Epidermal melanocyte (primary cell): ENCODE measurements around the gene ZNF496.
"Not testable (repeated sequence)": the region's sequence is repeated elsewhere in the genome, so short reads cannot be mapped to it uniquely, and the experiment has no call there.

ENCODE experiments used
- DNase-seq: peaks from one replicate; pipeline ENCODE4 v3.0.0; 2011; ENCODE audit warnings: low spot score; ENCODE audit not compliant: insufficient read length

Gene ZNF496

GRCh38 chr1:247293047-247293446 is 38.6 kb downstream of the ZNF496 start:
- no peak for DNase-seq

GRCh38 chr1:247291833-247292561 is 39.7 kb downstream of the ZNF496 start:
- no peak for DNase-seq

GRCh38 chr1:247291161-247291560 is 40.5 kb downstream of the ZNF496 start:
- DNase-seq = no peak

GRCh38 chr1:247290576-247290975 is 41.1 kb downstream of the ZNF496 start:
- no peak for DNase-seq

DNA sequence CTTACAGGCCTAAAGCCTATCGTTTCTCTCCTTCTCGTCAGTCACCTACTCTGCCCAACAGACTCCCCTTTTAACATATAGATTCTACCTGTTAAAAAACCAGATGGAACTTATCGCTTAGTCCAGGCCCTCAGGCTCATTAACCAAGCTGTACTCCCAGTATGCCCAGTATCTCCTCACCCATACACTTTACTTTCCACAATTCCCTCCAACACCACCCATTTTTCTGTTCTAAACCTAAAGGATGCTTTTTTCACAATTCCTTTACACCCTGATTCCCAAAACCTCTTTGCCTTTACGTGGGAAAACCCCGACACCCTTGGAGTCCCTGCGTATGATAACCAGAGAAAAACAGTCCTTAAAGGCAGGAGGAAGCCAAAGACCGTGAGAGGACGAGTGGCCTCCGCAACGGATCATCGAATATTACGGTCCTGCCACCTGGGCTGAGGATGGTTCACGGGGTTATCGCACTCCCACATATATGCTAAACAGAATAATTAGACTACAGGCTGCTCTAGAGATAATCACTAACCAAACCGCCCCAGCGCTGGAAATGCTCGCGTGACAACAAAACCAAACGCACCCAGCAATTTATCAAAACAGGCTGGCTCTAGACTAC is 42.3 kb downstream of the ZNF496 start:
- DNase-seq = not testable (repeated sequence)

DNA sequence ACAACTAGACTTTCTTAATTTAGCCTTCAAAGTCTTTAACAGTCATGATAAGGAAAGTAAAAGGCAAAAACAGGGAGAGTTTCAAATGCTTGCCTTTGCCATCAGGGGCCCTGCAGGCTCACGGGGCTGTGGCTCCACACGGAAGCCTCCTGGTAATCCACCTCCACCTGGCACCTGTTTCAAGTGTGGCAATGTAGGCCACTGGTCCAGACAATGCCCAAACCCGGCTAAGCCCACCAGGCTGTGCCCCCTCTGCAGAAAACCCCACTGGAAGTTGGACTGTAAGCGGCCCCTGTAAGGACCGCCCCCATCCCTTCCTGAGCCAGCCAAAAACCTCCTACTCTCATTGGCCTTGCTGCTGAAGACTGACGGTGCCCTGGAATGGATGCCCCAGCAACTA is 43.3 kb downstream of the ZNF496 start:
- no peak for DNase-seq

DNA sequence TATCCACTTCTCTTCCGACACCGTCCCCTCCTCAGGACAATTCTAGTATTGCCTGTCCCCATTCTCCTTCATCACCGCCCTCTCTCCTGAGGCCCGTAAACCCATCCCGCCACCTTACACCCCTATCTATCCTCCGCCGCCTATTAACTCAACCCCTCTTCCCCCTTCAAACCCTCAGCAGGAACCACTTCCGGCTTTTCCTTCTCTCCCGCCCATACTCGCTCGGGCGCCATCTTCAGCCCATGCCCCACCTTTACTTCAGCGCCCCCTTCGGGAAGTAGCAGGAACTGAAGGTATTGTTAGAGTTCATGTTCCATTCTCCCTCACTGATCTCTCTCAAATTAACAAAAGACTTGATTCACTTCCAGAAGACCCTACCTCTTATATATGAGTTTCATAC is 44.2 kb downstream of the ZNF496 start:
- DNase-seq = no peak

DNA sequence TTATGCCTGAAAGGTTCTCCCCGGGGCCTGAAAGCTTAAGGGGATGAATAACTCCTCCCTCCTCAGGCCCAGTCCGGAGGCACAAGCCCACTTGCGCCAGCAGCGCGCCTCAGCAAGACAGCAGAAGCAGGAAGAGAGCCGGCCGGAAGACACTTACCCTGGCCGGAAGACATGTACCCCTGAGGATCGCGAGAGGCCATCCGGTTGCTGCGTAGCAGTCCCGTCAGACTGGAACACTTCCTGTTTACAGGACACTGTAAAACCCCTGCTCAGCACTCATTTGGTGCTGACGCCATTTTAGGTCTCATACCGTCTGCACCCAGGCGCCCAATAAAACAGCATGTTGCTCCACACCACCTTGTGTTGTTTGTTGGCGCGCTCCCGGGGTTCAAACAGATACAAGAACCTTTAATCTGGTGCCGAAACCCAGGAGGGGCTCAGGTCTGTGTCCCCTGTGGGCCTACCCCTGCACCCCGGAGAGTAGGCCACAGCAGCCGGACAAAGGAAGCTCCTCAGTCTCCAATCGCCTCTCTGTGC is 45.5 kb downstream of the ZNF496 start:
- DNase-seq = no peak

- no peak for DNase-seq
Measured at GRCh38 chr1:247281001-247281574, 50.6 kb downstream of the ZNF496 start.

- no peak for DNase-seq
Measured at GRCh38 chr1:247277191-247277590, 54.5 kb downstream of the ZNF496 start.

GRCh38 chr1:247274605-247275256 is 56.9 kb downstream of the ZNF496 start:
- DNase-seq = no peak

- no peak for DNase-seq
Measured at GRCh38 chr1:247273013-247273412, 58.7 kb downstream of the ZNF496 start.

DNA sequence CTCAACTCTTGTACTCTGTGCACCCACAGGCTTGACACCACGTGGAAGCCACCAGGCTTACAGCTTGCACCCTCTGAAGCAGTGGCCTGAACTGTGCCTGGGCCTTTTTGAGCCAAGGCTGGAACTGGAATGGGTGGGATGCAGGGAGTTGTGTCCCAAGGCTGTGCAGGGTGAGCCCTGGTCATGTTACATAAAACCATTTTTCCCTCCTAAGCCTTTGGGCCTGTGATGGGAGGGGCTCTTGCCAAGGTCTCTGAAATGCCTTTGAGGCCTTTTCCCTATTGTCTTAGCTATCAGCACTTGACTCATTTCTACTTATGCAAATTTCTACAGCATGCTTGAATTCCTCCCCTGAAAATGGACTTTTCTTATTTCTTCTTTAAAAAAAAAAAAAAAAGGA is 61.7 kb downstream of the ZNF496 start:
- no peak for DNase-seq

GRCh38 chr1:247269133-247269532 is 62.5 kb downstream of the ZNF496 start:
- no peak for DNase-seq

DNA sequence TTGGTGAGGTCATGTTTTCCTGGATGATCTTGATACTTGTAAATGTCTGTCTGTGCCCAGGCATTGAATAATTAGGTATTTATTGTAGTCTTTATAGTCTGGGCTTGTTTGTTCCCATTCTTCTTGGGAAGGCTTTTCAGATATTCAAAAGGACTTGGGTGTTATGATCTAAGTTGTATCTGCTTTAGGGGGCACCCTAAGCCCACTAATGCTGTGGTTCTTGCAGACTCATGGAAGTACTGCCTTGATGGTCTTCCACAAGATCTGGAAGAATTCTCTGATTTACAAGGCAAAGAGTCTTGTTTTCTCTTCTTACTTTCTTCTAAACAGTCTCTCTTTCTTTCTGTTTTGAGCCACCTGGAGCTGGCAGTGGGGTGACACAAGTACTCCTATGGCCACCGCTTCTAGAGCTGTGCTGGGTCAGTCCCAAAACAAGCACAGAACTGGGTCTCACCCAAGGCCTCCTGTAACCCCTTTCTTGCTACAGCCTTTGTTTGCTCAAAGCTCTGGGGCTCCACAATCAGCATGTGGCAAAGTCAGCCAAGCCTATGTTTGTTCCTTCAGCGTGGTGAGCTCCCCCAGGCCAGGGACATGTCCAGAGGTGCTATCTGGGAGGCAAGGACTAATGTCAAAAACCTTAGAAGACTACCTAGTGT is 63.1 kb downstream of the ZNF496 start:
- DNase-seq = no peak

DNA sequence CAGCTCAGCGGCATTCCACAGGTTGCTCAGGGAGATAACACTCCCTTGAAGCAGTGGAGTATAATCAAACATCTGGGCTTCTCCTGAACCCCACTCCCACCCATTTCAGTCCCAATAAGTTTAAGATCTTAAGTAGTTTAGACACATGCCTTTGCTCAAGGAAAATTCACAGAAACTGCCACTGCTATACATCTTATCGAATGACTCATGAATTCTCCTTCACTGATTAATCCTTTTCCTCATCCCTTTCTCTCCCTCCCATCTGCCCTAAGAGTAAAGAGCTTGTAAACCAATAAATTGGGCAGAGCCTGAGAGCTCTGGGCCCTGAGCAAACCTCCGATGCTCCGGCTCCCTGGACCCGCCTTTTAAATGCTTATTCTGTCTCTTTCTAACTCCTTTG is 65.6 kb downstream of the ZNF496 start:
- no peak for DNase-seq

- DNase-seq = not testable (repeated sequence)
Measured at GRCh38 chr1:247255772-247256171, 75.9 kb downstream of the ZNF496 start, which contains the start of gene VN1R5. Gene VN1R5 (plus strand): TSS chr1:247256072.

- no peak for DNase-seq
Measured at GRCh38 chr1:247247568-247247967, 84.1 kb downstream of the ZNF496 start.
